Measurements from ENCODE around the gene KCTD13.

- TF ChIP-seq CTCF (IDR thresholded peaks at IDR 0.05; ENCODE audit: insufficient read depth, low read length, poor library complexity, severe bottlenecking) (no peak), EZH2phosphoT487 (conservative IDR thresholded peaks at IDR 0.05; ENCODE audit: low read length) (no peak)
Measured at GRCh38 chr16:29857133-29857760, 68.8 kb downstream of the KCTD13 start.

All from SU-DHL-6 (cell line).